ENCODE measurements around the gene LRFN2.

GRCh38 chr6:40569162-40569910, 17.8 kb downstream of the LRFN2 start:
- no peak for TF ChIP-seq CTCF (IDR thresholded peaks at IDR 0.05; ENCODE audit: poor library complexity)
- TF ChIP-seq EZH2 (IDR thresholded peaks at IDR 0.05; ENCODE audit: borderline replicate concordance): no peak
- TF ChIP-seq EZH2phosphoT487 (IDR thresholded peaks at IDR 0.05; ENCODE audit: low read depth, severe bottlenecking, unreplicated experiment): no peak

All from hepatocyte (in vitro differentiated cells).